CD4-positive, alpha-beta T cell treated with Interleukin-17A for 1 hour (primary cell): ENCODE measurements around the gene NIPBL.
"Not testable (repeated sequence)": the region's sequence is repeated elsewhere in the genome, so short reads cannot be mapped to it uniquely, and the experiment has no call there.

ENCODE experiments used
- DNase-seq: peaks from one replicate; pipeline ENCODE4 v3.0.0-alpha.2; 2020

NIPBL gene

DNA sequence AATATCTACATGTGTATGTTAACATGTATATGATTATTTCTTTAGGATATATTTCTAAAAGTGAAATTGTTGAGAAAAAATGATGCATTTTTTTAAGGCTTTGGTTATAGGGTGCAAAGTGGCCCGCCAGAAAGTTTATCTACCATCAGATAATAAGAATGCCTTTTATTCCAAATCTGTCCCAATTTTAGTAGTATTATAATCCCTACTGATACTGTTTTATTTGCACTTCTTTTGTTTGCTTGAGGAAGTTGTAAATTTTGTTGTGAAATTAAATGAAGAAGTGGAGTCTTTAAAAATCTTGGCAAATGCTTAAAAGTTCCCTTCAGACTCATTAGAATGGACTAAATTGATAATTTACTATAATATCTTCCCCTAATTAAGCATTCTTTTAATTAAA is 73.0 kb downstream of the NIPBL start:
- DNase-seq = no peak

DNA sequence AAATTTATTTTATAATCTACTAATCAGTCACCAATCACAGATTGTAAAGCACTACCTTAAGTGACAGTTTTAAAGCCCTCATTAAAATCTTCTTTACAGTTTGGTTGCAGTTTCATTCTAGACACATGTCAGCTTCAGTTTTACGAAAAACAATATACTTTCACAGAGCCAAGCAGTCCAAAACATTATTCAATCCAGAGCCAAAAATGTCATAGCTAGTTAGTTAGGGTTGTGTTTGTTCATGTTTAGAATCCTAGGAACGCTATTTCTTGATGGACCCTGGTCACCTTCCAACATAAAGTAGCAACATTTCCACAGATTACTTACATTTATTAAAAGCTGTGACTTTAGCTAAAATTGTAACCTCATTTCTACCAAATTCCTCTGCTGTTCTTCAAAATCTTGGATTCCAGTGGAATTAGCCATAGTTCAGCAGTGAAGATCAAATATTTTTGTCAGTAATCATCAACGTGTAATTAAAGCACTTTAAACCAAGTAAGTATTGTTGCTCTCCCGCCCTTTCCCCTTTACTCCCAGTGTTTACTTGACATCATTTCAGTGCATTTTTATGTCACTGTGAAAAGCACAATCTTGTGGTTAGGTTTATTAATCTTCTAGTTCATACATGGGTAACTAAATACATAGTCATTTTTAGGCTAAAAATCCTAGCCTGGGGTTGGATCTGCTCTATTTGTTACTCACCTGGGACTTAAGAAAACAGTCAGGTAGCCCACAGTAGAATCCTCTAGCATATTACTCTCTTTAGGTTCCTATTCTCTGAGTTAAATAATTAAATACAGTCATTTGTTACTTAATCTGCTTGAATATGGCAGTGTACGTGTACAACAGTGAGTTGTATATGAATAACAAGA is 74.3 kb downstream of the NIPBL start:
- no peak for DNase-seq

DNA sequence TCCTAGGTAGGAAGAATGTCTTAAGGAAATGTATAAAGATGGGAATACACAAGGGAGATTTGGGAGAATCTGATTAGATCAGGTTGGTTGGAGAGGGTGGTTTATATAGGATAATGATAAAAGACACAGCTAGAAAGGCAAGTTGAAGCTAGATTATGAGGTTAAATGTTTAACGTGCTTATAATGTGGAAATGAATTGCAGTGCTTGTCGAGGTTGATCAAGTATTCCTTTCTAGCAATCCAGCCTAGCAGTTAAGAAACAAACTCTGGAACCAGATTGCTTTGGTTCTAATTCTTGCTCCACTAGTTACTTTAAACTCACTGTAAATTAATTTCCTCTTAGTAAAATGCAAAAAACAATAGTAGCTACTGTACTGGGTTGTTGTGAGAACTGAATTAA is 76.5 kb downstream of the NIPBL start:
- DNase-seq = no peak

DNA sequence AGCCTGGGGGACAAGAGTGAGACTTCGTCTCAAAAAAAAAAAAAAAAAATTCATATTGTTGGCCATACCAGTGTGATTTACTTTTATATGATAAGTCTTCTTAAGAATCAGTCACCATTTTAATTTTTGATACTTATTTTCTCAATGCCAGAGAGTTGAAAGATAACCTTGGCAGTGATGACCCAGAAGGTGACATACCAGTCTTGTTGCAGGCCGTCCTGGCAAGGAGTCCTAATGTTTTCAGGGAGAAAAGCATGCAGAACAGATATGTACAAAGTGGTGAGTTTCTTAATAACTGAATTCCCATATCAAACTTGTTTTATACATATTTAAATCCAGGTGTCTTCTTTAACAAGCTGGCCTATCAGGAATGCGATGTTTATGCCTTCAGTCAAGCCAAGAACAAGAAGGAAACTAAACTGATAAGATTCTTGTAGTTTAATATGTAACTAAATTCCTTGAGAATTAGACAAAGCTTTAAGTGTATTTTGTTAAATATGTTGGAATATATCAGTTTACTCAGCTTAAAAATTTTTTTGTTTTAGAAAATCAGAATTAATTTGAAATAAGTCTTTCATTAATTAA is 81.5 kb downstream of the NIPBL start:
- DNase-seq = no peak

DNA sequence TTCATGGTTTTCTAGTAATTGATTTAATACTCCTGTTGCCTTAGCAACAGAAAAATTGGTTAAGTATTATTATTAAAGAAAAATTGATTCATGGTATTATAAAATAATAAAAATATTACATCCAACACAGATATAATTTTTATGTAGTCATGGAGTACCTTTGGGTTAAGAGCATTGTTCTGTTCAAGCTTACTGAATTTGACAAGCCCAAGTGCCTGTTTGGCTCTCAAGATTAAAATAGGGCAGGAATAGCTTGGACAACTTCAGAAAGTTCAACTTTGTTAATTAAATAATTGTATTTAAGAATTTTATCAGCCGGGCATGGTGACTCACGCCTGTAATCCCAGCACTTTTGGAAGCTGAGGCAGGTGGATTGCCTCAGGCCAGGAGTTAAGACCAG is 82.0 kb downstream of the NIPBL start:
- no peak for DNase-seq

GRCh38 chr5:36965179-36965578 is 88.6 kb downstream of the NIPBL start:
- DNase-seq = no peak

DNA sequence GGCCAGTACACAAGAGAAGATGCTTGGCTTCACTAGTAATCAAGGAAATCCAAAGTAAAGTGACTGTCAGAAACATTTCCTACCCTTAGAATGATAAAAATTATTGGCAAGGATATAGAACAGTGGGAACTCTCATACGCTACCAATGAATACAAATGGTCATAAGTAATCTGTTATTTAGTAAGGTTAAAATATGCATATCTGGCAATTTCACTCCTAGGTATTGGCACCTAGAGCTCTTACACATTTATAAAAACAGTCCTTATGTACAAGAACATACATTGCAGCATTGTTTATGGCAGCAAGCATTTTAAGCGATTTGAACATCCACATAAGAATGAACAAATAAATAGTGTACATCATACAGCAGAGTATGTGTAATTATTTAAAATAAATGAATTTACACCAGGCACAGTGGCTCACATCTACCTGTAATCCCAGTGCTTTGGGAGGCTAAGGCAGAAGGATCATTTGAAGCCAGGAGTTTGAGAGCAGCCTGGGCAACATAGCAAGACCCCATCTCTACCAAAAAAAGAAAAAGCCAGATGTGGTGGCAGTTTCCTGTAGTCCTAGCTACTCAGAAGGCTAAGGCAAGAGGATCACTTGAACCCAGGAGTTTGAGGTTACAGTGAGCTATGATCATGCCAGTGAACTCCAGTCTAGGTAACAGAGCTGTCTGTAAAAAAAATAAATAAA is 93.3 kb downstream of the NIPBL start:
- DNase-seq = no peak

DNA sequence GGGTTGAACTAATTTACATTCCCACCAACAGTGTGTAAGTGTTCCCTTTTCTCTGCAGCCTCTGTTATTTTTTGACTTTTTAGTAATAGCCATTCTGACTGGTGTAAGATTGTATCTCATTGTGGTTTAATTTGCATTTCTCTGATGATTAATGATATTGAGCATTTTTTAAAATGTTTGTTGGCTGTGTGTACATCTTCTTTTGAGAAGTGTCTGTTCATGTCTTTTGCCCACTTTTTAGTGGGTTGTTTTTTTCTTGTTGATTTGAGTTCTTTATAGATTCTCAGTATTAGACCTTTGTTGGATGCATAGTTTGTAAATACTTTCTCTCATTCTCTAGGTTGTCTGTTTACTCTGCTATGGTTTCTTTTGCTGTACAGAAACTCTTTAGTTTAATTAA is 101.6 kb downstream of the NIPBL start:
- DNase-seq = no peak

DNA sequence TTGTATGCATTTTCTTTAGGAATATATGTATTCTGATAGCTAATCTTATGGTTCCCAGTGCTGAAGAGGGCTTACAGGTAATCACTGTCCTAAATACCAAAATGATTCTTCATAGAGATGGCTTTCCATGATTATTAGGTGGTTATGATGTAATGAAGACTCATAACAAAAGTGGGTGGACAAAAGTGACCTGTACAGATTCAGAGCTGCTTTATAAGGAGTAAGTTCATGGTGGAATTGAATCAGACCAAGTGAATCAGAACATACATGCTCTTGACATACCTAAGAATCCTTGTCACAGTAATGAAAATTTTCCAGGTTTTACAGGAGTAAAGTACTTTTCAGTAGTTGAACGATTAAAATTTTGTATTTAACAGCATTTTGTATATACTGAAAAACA is 105.6 kb downstream of the NIPBL start:
- DNase-seq = no peak

DNA sequence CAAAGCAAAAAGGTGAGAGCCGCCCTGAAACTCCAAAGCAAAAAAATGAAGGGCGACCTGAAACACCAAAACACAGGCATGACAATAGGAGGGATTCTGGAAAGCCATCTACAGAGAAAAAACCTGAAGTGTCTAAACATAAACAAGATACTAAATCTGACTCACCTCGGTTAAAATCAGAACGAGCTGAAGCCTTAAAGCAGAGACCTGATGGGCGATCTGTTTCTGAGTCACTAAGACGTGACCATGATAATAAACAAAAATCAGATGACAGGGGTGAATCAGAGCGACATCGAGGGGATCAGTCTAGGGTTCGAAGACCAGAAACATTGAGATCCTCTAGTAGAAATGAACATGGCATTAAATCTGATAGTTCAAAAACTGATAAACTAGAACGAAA is 108.8 kb downstream of the NIPBL start:
- no peak for DNase-seq

DNA sequence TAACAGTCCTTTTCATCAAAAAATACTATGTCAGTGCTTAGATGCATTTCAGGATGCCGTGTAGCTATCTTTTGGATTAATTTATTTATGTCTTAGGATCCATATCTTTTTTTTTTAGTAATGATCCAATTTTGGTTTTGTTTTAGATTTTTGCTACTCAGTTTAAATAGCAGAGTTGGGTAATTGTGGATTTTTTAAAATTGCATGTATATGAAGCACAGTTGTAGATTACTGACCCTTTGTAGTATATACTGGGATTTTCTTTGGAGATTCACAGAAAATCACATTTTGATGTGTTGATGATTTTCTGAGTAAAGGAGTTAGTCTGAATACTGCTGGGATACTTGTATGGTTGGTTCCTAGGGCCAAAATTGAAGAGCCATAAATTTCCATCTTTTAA is 111.8 kb downstream of the NIPBL start:
- DNase-seq = no peak

- DNase-seq = no peak
These were observed 122.0 kb downstream of the NIPBL start for GRCh38 chr5:36998578-36998977.

GRCh38 chr5:37002176-37002751 is 125.7 kb downstream of the NIPBL start:
- DNase-seq = no peak

DNA sequence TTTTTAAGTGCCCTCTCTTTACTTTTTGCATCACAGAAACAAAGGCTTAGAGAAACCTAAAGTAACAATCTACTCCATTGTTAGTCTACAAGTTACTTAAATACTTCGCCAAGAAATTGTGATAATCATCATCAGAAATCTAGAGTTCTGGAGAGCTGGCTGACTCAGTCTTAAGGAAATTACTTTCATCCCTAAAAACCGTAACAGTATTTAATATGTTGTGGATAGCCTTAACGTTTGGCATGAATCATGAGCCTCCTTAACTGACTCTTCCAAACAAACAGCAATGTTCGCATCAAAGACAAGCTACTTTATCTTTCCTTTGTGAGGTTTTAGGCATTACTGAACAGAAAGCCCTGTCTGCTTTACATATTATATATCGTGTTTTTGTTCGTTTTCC is 128.7 kb downstream of the NIPBL start:
- DNase-seq = no peak

- peak; percentile 18 for DNase-seq
These were observed 129.5 kb downstream of the NIPBL start for GRCh38 chr5:37005946-37006540.

DNA sequence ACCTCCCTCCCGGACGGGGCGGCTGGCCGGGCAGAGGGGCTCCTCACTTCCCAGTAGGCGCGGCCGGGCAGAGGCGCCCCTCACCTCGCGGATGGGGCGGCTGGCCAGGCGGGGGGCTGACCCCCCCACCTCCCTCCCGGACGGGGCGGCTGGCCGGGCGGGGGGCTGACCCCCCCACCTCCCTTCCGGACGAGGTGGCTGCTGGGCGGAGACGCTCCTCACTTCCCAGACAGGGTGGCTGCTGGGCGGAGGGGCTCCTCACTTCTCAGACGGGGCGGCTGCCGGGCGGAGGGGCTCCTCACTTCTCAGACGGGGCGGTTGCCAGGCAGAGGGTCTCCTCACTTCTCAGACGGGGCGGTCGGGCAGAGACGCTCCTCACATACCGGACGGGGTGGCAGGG is 136.6 kb downstream of the NIPBL start:
- DNase-seq = not testable (repeated sequence)

DNA sequence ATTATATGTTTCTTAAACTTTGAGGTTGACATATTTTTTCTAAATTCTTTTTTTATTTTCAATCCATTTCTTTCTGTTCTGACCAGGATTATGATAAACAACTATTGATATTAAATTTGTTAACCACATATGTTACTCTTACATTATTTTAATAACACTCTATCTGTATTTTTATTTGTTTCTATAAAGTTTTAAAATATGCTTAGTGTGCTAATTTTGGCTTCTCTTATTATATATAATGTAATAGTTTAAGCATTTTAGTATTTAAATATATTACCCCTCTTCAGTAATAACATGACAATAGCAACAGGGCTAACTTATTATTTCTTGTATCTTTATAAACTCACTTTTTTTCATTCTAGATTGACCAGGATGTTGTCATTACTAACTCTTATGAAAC is 137.8 kb downstream of the NIPBL start:
- no peak for DNase-seq

GRCh38 chr5:37015795-37016666 is 139.5 kb downstream of the NIPBL start:
- DNase-seq = no peak

DNA sequence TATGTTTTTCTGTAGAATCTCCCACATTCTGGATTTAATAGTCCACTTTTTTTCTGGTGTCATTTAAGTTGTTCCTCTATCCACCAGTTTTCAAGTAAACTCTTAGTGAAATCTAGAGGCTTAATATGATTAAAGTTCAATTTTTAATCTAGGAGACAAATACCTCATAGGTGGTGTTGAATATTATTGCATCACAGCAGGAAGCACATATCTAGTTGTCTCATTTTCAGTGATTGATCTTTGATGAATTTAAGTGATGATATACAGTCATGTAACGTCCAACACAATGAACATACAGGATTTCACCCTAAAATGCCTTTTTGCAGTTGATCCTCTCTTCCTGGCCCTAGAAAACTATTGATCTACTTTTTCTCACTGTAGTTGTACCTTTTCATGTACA is 152.3 kb downstream of the NIPBL start:
- no peak for DNase-seq

DNA sequence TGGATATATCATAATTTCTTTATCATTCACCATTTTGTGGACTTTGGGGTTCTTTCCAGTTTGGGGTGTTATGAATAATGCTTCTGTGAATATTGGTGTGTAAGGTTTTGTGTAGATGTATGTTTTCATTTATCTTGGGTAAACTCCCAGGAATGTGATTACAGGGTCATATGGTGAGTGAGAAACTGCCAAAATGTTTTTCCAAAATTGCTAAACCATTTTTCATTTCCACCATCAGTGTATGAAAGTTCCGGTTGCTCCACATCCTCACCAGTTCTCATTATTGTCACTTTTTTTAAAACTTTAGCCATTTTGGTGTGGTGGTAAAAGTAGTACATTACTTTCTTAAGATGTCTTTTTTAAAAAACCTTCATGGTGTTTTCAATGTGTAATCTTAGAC is 152.9 kb downstream of the NIPBL start:
- no peak for DNase-seq

- DNase-seq = no peak
These were observed 158.4 kb downstream of the NIPBL start for GRCh38 chr5:37034955-37035354.

DNA sequence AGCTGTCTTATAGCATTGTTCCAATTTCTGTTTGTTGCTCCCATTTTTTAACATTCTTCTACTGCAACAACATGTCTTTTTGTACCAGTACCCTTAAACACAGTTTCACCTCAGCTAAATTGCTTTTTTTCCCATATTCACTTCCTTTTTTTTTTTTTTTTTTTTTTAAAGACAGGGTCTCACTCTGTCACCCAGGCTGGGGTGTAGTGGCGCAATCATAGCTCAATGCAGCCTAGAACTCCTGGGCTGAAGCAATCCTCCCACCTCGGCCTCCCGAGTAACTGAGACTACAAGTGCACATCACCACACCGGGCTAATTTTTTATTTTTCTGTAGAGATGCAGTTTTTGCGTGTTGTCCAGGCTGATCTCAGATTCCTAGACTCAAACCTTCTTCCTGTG is 161.3 kb downstream of the NIPBL start:
- no peak for DNase-seq
